HG02870 (cell line): ENCODE measurements around the gene EGFL7.

Experiments used
- ATAC-seq: cut with Tn5 transposase; IDR thresholded peaks from one replicate; pipeline ENCODE4 v1.9.1; 2021; ENCODE audit warnings: mild to moderate bottlenecking, moderate library complexity; ENCODE audit not compliant: unreplicated experiment

Gene EGFL7

GRCh38 chr9:136685216-136685615 is 22.5 kb downstream of the EGFL7 start:
- no peak for ATAC-seq

- no peak for ATAC-seq
Measured at GRCh38 chr9:136685790-136686533, 23.2 kb downstream of the EGFL7 start.

GRCh38 chr9:136686534-136686793 is 23.7 kb downstream of the EGFL7 start:
- no peak for ATAC-seq

GRCh38 chr9:136686794-136687711 is 24.3 kb downstream of the EGFL7 start, which contains the start of gene AGPAT2:
Gene AGPAT2, minus strand, starts transcription at chr9:136687457. Its CDS starts 100 bp downstream, at chr9:136687357.
- peak; percentile 57 for ATAC-seq

- no peak for ATAC-seq
Measured at GRCh38 chr9:136687721-136688223, 25.1 kb downstream of the EGFL7 start.

GRCh38 chr9:136688274-136689107 is 25.8 kb downstream of the EGFL7 start:
- no peak for ATAC-seq

- ATAC-seq = no peak
Measured at GRCh38 chr9:136689108-136689460, 26.4 kb downstream of the EGFL7 start.

- ATAC-seq = no peak
Measured at GRCh38 chr9:136690104-136690805, 27.5 kb downstream of the EGFL7 start.

- no peak for ATAC-seq
Measured at GRCh38 chr9:136690806-136691261, 28.1 kb downstream of the EGFL7 start.

- ATAC-seq = no peak
Measured at GRCh38 chr9:136691316-136692184, 28.8 kb downstream of the EGFL7 start.

- ATAC-seq = no peak
Measured at GRCh38 chr9:136692185-136693134, 29.7 kb downstream of the EGFL7 start.

- no peak for ATAC-seq
Measured at GRCh38 chr9:136693135-136693489, 30.4 kb downstream of the EGFL7 start.

GRCh38 chr9:136693490-136694162 is 30.9 kb downstream of the EGFL7 start:
- no peak for ATAC-seq

- no peak for ATAC-seq
Measured at GRCh38 chr9:136694163-136694871, 31.6 kb downstream of the EGFL7 start.

- ATAC-seq = no peak
Measured at GRCh38 chr9:136694872-136695247, 32.1 kb downstream of the EGFL7 start.

GRCh38 chr9:136695435-136695895 is 32.7 kb downstream of the EGFL7 start:
- ATAC-seq = no peak

GRCh38 chr9:136695955-136696354 is 33.2 kb downstream of the EGFL7 start:
- no peak for ATAC-seq
